NCI-H146 treated with DMSO at 0.1 percent for 48 hours (cell line): ENCODE results near the gene UBALD1.

Experiments used
- DNase-seq: peaks from one replicate; lab custom pipeline; 2025; ENCODE audit not compliant: unreplicated experiment; lab: John Stamatoyannopoulos, UW

Gene UBALD1

GRCh38 chr16:4646773-4647643 is 32.3 kb upstream of the UBALD1 start:
- no peak for DNase-seq

DNA sequence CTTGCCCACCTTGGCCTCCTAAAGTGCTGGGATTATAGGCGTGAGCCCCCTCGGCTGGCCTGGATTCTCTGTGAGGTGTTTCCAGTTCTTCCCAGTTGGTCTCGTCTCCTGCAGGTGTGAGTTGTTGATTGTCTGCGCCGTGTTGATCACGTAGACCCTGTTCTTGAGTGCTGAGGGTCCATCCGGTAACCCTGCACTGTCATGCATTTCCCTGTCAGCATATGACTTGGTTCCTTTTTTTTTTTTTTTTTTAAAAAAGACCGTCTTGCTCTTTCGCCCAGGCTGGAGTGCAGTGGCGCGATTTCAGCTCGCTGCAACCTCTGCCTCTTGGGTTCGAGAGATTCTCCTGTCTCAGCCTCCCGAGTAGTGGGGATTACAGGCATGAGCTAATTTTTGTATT is 27.2 kb upstream of the UBALD1 start:
- no peak for DNase-seq

DNA sequence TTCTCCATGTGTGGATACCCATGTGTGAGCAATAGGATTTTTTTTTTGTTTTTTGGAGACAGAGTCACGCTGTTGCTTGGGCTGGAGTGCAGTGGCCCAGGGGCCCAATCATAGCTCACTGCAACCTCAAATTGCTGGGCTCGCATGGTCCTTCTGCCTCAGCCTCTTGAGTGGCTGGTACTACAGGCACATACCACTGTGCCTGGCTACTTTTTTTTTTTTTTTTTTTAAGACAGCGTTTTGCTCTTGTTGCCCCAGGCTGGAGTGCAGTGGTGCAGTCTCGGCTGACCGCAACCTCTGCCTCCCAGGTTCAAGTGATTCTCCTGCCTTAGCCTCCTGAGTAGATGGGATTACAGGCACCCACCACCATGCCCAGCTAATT is 26.6 kb upstream of the UBALD1 start:
- DNase-seq, result no peak

- DNase-seq, result no peak
Measured at GRCh38 chr16:4640572-4641305, 26.1 kb upstream of the UBALD1 start.

DNA sequence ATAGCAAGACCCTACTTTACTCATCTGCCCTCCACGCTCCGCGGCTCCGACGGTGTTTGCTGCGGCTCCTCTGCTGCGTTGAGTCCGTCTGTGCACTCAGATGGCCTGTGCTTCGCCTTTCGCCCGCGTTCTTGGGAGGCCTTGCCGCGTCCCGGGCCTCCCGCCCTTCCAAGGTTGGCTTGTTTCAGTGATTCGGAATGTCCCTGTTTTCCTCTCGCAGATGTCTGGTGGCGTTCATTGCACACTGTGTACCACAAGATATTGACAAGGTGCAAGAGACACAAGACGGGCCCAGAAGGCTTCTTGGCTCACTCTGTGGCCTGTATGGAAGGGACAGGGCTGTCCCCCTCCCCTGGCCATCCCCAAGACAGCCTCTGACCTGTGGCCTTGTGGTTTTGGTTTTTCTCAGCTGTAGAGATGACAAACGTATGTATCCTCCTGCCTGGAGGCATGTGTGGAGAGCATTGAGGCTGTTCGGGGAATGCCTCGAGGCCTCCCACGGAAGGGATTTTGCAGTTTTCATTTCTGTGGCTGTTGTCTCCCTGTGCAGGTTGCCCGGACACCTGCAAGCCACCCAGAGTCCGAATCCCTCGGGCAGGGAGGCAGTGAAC is 25.3 kb upstream of the UBALD1 start:
- no peak for DNase-seq

GRCh38 chr16:4637501-4638166 is 22.9 kb upstream of the UBALD1 start:
- no peak for DNase-seq

DNA sequence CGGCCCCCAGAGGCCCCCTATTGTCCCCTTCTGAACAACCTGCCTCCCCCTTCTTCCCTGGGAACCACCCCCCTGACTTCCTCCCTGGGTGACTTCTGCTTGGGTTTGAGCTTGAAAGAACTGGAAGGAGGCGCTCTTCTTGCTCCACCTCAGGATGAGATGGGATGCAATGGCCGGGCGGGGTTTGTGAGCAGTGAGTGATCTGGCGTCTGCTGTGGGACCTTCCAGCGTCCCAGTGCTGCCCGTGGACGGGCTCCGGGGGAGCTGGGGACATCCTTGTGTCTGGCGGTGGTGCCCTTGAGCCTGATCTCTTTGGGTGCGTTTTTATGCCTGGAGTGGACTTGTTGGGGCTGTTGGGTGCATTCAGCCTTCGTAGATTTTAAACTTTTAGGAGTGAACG is 21.5 kb upstream of the UBALD1 start:
- no peak for DNase-seq

GRCh38 chr16:4634768-4635167 is 20.1 kb upstream of the UBALD1 start:
- DNase-seq, result no peak

GRCh38 chr16:4633910-4634635 is 19.4 kb upstream of the UBALD1 start:
- DNase-seq, result no peak

DNA sequence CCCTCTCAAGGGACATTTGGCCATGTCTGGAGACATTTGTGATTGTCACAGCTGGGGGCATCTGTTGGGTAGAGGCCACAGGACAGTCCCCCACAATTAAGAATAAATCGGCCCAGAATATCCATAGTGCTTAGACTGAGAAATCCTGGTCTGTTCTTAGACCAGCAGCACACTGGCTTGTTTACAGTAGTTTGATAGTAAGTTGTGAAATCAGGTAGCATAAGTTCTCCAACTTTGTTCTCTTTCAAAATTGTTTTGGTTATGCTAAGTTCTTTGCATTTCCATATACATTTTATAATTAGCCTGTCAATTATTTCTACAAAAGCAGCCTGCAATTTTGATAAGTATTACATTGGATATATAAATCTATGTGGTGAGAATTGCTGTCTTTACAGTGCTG is 16.8 kb upstream of the UBALD1 start:
- no peak for DNase-seq

DNA sequence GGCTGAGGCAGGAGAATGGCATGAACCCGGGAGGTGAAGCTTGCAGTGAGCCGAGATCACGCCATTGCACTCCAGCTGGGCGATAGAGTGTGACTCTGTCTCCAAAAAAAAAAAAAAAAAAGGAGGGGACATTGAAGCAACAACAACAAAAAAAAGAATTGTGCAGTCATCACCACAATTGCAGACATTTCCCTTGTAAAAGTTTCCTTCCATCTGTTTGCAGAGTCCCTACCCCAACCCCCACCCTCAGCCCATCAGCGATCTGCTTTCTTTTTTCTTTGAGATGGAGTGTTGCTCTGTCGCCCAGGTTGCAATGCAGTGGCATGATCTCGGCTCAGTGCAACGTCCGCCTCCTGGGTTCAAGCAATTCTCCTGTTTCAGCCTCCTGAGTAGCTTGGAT is 13.6 kb upstream of the UBALD1 start:
- DNase-seq, result no peak

DNA sequence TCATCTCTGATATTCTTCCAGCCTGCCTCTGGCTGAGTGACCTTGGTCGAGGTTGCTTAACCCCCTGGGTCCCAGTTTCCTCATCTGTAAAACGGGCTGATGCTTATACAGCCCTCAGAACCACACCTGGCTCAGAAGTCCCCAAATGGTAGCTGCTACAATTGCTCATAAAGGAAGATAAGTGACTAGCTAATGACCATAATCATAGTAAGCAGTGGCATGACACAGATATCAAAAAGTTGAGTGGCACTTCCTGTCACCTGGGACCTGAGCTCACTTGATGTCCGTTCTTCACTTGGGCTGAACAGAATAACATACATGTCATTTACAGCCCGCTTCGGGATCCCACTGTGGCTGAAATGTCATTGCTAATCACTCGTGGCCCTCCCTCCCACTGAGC is 11.7 kb upstream of the UBALD1 start:
- no peak for DNase-seq

- DNase-seq, result peak; percentile 45
Measured at GRCh38 chr16:4625560-4626159, 11.0 kb upstream of the UBALD1 start.

- DNase-seq, result peak; percentile 60
Measured at GRCh38 chr16:4624827-4625559, 10.3 kb upstream of the UBALD1 start.

DNA sequence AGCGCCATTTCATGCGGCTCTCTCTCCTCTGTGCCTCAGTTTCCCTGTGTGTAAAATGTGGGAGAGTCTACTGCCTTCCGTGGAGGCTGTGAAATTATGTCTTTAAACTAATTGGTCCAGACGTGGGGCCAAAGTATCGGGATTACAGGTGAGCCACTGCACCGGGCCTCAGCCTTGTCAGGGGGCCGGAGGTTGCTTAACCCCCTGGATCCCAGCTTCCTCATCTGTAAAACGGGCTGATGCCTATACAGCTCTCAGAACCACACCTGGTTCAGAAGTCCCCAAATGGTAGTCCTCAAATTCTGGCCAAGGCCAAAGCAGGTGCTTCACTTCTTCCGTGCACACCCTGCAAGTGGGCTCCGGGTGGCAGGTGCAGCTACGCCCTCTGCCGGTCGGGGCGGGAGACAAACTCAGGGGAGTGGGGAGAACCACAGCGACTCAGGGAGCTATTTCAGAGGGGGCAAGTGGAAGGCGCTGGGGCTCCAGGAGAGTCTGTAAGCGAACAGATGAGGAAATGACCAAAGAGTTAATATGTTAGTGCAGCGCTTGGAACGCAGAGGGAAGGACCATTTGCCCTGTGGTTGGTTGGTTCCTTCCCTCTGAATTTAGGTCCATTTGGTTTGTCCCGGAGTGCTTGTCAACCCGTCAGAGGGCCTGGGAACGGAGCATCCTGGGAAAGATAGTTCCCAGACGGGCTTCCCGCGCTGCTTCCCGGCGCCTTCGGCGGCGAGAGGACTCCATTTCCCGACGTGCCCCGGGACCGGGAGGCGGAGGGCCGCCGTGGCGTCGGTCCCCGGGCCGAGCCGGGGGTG is 9.5 kb upstream of the UBALD1 start, which contains the start of gene MGRN1:
MGRN1 (plus strand) TSS at position 812 of the 812 bp plus-strand sequence. CDS start 135 bp downstream, outside the sequence.
- DNase-seq, result peak; percentile 97

- DNase-seq, result no peak
Measured at GRCh38 chr16:4623593-4623992, 8.9 kb upstream of the UBALD1 start.

DNA sequence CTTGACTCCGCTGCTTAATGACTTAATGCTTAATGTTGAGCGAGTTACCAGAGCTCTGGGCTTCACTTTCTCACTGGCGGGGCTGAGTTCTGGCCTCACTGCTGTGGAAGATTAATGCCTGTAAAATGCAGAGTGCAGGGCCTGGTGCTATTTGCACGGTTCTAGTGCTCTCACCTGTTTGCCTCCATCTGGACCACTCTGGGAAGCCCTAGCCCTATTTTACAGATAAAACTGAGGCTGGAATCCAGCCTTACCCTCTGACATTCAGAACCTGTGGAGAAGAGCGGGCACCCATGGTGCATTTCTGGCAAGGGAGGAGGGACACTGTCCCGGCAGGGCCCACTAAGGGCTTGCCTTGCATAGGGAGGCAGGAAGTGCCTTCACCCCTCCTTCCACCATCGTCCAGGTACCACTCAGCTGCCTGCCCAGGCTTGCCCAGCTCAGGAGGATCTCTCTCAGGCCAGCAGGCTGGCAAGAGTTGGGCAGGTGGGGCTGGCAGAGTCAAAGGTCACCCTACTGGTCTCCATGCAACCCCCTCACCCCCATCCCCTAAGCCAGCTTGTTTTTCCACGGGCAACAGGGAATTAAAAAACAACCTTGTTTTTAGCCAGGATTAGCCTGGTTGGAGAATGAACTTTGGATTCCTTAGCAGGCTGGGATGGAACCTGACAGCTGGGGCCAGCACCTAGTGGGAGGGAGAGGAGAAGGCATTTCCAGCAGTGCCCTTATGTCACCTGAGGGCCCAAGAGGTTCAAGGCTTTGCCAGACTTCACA is 4.1 kb upstream of the UBALD1 start:
- DNase-seq, result peak; percentile 49

DNA sequence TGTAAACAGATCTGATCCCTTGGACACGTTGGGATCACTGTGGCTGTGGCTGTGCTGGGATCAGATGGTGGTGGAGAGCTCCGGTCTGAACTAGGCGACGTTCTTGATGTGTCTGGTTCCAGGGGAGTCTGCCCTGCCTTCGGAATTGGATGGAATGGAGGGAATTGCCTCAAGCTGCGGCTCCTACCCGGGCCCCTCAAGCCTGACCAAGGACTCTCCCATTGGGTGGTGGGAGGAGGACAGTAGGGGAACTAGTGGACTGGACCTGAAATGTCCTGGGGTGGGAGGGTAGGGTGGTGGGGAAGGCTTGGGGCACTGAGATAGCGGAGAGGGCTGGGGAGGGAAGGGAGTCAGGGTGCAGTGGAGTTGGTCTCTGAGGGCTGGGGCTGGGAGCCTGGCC is 3.2 kb upstream of the UBALD1 start:
- DNase-seq, result no peak
